SU-DHL-6 (cell line): ENCODE measurements around the gene GRAMD2B.

Experiments used
- H2AFZ ChIP-seq: fragments of 200-600 bp; sonication (generic); 2 replicates; pipeline ENCODE4 v1.6.1; 2014; ENCODE audit warnings: low read depth, mild to moderate bottlenecking, moderate library complexity, mixed read lengths, antibody characterized with exemption, low read length; ENCODE audit not compliant: severe bottlenecking
- H3F3A ChIP-seq: fragments of 200-600 bp; shearing (Covaris generic); 2 replicates; pipeline ENCODE4 v1.6.0; 2016; ENCODE audit warnings: antibody characterized with exemption, mild to moderate bottlenecking; ENCODE audit not compliant: insufficient read depth
- H3K27ac ChIP-seq: fragments of 200-600 bp; sonication (generic); 2 replicates; pipeline ENCODE4 v1.5.1; 2016; ENCODE audit warnings: low read depth, mild to moderate bottlenecking, low read length, moderate library complexity, mixed read lengths
- H3K27me3 ChIP-seq: fragments of 200-600 bp; sonication (generic), shearing (Covaris generic); 2 replicates; pipeline ENCODE4 v1.6.0; 2014; ENCODE audit warnings: mild to moderate bottlenecking, low read length
- H3K36me3 ChIP-seq: fragments of 200-600 bp; sonication (generic); 2 replicates; pipeline ENCODE4 v1.6.1; 2014; ENCODE audit warnings: mild to moderate bottlenecking, low read length, mixed read lengths
- H3K4me2 ChIP-seq: fragments of 300-600, 200-600 bp; shearing (Covaris generic), sonication (generic); 2 replicates; pipeline ENCODE4 v1.6.0; 2014; ENCODE audit warnings: low read length, low read depth, mild to moderate bottlenecking; ENCODE audit not compliant: poor library complexity, severe bottlenecking
- H3K4me3 ChIP-seq: fragments of 200-600 bp; sonication (generic); 2 replicates; pipeline ENCODE4 v1.5.1; 2014; ENCODE audit warnings: antibody characterized with exemption, low read length, mild to moderate bottlenecking, mixed read lengths; ENCODE audit not compliant: insufficient read depth, poor library complexity, severe bottlenecking
- H3K79me2 ChIP-seq: fragments of 200-600 bp; sonication (generic); 2 replicates; pipeline ENCODE4 v1.6.1; 2014; ENCODE audit warnings: mild to moderate bottlenecking, low read length, moderate library complexity; ENCODE audit not compliant: insufficient read depth
- H3K9ac ChIP-seq: fragments of 200-600 bp; sonication (generic); 2 replicates; pipeline ENCODE4 v1.7.0; 2014; ENCODE audit warnings: mild to moderate bottlenecking, low read length
- H3K9me2 ChIP-seq: fragments of 200-600 bp; sonication (generic); replicated peaks from 2 replicates; pipeline ENCODE4 v1.6.1; 2014; ENCODE audit warnings: low read length; ENCODE audit not compliant: insufficient read depth
- H3K9me3 ChIP-seq: fragments of 200-600 bp; sonication (generic); 2 replicates; pipeline ENCODE4 v1.6.1; 2014; ENCODE audit warnings: low read length, mixed read lengths; ENCODE audit not compliant: insufficient read depth
- H4K20me1 ChIP-seq: fragments of 200-600 bp; sonication (generic); 2 replicates; pipeline ENCODE4 v1.6.1; 2014; ENCODE audit warnings: low read depth, mild to moderate bottlenecking, antibody characterized with exemption, low read length, moderate library complexity, mixed read lengths
- EZH2phosphoT487 ChIP-seq: fragments of 200-600 bp; sonication (generic), shearing (Covaris generic); conservative IDR thresholded peaks from 2 replicates; pipeline ENCODE4 v1.6.1; 2018; ENCODE audit warnings: mild to moderate bottlenecking, antibody characterized with exemption, low read length, moderate library complexity, mixed read lengths
- TF ChIP-seq, protein P1 (sequence below): fragments of 200-600 bp; sonication (generic); IDR thresholded peaks from one replicate; pipeline ENCODE4 v1.5.1; 2017; ENCODE audit warnings: antibody characterized with exemption, mild to moderate bottlenecking, low read length, moderate library complexity; ENCODE audit not compliant: insufficient read depth, poor library complexity, severe bottlenecking

Gene GRAMD2B

DNA sequence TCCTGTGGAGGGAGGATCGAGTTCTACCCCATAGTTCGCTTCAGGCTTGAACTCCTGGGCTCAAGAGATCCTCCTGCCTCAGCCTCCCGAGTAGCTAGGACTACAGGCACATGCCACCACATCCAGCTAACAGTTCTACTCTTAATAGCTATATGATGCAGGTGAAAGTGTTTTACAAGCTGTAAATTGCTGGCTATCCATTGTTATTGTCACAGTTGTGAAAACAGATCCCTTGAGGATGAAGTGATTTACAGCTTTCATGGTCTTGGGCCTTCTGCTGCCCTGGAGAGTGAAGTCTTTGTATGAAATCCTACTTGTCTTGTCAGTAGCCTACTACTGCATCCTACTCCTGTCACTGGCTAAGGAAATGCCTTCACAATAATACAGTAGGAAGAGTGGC is 48.0 kb downstream of the GRAMD2B start:
- H4K20me1 ChIP-seq: no peaks in the 10 kb centered on the region
- H3K36me3 ChIP-seq: no peaks in the 10 kb centered on the region
- H3K9me2 ChIP-seq: no peaks in the 10 kb centered on the region
- H3K79me2 ChIP-seq: no peaks in the 10 kb centered on the region
- no peaks in the 10 kb centered on the region for H3K9me3 ChIP-seq
- H3K4me3 ChIP-seq: no peak overlapping the region
- no peak overlapping the region for H2AFZ ChIP-seq
- no peak overlapping the region for H3K4me2 ChIP-seq
- no peaks in the 10 kb centered on the region for H3F3A ChIP-seq
- TF ChIP-seq, protein P1, sequence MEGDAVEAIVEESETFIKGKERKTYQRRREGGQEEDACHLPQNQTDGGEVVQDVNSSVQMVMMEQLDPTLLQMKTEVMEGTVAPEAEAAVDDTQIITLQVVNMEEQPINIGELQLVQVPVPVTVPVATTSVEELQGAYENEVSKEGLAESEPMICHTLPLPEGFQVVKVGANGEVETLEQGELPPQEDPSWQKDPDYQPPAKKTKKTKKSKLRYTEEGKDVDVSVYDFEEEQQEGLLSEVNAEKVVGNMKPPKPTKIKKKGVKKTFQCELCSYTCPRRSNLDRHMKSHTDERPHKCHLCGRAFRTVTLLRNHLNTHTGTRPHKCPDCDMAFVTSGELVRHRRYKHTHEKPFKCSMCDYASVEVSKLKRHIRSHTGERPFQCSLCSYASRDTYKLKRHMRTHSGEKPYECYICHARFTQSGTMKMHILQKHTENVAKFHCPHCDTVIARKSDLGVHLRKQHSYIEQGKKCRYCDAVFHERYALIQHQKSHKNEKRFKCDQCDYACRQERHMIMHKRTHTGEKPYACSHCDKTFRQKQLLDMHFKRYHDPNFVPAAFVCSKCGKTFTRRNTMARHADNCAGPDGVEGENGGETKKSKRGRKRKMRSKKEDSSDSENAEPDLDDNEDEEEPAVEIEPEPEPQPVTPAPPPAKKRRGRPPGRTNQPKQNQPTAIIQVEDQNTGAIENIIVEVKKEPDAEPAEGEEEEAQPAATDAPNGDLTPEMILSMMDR: no peak
- no peak for TF ChIP-seq EZH2phosphoT487
- H3K27me3 ChIP-seq: no peaks in the 10 kb centered on the region
- no peak overlapping the region for H3K27ac ChIP-seq
- no peak overlapping the region for H3K9ac ChIP-seq

DNA sequence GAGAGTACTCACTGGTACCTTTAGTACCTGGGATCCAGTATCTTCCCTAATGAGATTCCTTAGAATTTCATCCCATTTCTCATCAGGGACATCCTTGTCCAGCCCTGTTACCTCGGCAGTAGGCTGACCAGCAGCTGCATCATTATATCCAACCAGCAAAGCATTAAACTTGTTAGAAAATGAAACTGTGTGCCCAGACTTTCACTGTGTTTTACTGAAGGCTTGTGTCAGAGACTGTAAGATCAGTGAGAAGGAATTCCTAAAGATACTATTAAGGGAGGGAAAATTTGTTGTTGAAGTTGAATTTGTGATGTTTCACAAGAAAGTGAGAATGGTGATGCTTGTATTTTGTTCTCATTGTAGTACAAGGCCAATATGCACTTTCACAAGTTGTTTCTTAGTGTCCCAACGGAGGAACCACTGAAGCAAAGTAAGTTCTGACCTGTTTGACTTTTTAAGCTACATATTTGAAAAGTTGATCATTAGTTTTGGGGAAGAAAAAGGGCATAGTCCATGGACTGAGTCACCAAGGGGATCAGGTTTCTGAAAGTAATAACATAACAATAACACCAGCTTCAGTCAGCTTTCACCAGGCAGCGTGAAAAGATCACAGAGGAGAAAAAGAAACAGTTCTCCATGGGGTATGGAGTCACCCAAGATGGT is 48.8 kb downstream of the GRAMD2B start:
- Histone ChIP-seq H3K27ac (no peak overlapping the region), H4K20me1 (no peaks in the 10 kb centered on the region), H3K79me2 (no peaks in the 10 kb centered on the region), H3K4me2 (no peak overlapping the region), H3K36me3 (no peaks in the 10 kb centered on the region), H3K27me3 (no peaks in the 10 kb centered on the region), H2AFZ (no peak overlapping the region), H3K9ac (no peak overlapping the region), H3F3A (no peaks in the 10 kb centered on the region), H3K9me3 (no peaks in the 10 kb centered on the region), H3K9me2 (no peaks in the 10 kb centered on the region), H3K4me3 (no peak overlapping the region)
- TF ChIP-seq EZH2phosphoT487: no peak
- TF ChIP-seq, protein P1: no peak

- Histone ChIP-seq H3K4me3 (no peak overlapping the region), H3K9me3 (no peaks in the 10 kb centered on the region), H4K20me1 (no peaks in the 10 kb centered on the region), H3K9me2 (no peaks in the 10 kb centered on the region), H3K27ac (no peak overlapping the region), H3K27me3 (no peaks in the 10 kb centered on the region), H3K9ac (no peak overlapping the region), H3K79me2 (no peaks in the 10 kb centered on the region), H3K4me2 (no peak overlapping the region), H2AFZ (no peak overlapping the region), H3F3A (no peaks in the 10 kb centered on the region), H3K36me3 (no peaks in the 10 kb centered on the region)
- TF ChIP-seq EZH2phosphoT487: no peak
- TF ChIP-seq, protein P1: no peak
Measured at GRCh38 chr5:126472538-126472889, 49.3 kb downstream of the GRAMD2B start.
